Fibroblast of skin of left quadriceps (primary cell): ENCODE results near the gene C5orf15.
"Not testable (repeated sequence)": the region's sequence is repeated elsewhere in the genome, so short reads cannot be mapped to it uniquely, and the experiment has no call there.

Experiments
- DNase-seq, 2 experiments: peaks; one replicate each; pipeline ENCODE4 v3.0.0-alpha.2; 2013; ENCODE audit warnings: low read depth in 2 of 2

C5orf15 gene

GRCh38 chr5:133938039-133938821 is 30.2 kb downstream of the C5orf15 start:
- no peak for DNase-seq

DNA sequence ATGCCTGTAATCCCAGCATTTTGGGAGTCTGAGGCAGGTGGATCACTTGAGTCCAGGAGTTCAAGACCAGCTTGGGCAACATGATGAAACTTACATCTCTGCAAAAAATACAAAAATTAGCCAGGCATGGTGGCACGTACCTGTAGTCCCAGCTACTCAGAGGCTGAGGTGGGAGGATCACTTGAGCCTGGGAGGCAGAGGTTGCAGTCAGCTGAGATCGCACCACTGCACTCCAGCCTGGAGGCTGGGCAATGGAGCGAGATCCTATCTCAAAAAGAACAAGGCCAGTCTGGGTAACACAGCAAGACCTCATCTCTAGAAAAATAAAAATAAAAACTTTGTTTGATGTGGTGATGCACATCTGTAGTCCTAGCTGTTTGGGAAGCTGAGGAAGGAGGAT is 30.8 kb downstream of the C5orf15 start:
- not testable (repeated sequence) for DNase-seq

GRCh38 chr5:133936651-133937015 is 31.8 kb downstream of the C5orf15 start:
- no peak for DNase-seq

- not testable (repeated sequence) for DNase-seq
Measured at GRCh38 chr5:133935991-133936650, 32.3 kb downstream of the C5orf15 start.

DNA sequence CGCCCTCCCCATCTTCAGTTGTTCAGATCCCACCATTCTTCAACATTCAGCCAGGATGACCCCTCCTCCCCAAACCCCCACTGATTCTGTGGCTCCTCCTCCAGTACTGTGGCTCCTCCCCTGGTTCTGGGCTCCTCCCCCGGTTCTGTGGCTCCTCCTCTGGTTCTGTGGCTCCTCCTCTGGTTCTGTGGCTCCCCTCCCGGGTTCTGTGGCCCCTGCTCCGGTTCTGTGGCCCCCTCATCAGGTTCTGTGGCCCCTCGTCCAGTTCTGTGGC is 32.8 kb downstream of the C5orf15 start:
- DNase-seq = no peak

- DNase-seq = no peak
Measured at GRCh38 chr5:133934822-133935666, 33.4 kb downstream of the C5orf15 start.

GRCh38 chr5:133934311-133934710 is 34.1 kb downstream of the C5orf15 start:
- DNase-seq = no peak

- no peak for DNase-seq
Measured at GRCh38 chr5:133933670-133934295, 34.6 kb downstream of the C5orf15 start.

- no peak for DNase-seq
Measured at GRCh38 chr5:133933169-133933509, 35.3 kb downstream of the C5orf15 start.

- DNase-seq = no peak
Measured at GRCh38 chr5:133932441-133933168, 35.8 kb downstream of the C5orf15 start.

GRCh38 chr5:133931546-133931945 is 36.9 kb downstream of the C5orf15 start:
- DNase-seq = no peak

- no peak for DNase-seq
Measured at GRCh38 chr5:133930813-133931090, 37.7 kb downstream of the C5orf15 start.

DNA sequence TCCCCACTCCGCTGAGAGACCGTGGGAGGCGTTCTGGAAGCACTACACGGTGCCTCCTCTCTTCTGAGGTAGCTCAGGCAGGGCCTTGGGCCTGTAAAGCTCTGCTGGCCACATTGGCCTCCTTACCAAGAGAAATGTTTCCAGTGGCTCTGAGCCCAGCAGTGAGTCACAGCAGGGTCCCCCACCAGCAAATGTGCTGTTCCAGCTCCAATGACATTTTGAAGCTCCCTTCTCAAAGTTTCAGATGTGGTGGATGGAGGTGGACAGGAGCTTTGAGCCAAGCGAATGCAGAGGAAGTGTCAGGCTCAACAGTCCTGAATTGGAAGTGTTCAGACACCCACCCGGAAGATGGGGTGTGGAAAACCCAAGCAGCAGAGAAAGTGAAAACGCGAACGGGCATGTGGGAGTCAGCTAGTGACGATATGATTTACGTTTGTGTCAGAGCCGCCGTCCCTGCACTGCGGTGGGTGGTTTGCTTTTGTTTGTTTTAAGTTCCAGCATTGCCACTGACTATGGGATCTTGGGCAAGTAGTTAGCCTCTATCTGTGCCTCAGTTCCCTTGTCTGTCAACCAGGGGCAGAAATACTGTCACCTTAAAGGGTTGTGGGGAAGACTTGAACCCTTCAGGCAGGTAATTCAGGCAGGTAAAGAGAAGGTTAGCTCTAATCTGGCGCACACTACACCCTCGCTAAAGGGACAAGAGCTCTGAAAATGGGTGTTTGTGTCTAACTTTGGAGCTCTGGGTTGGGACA is 38.2 kb downstream of the C5orf15 start:
- DNase-seq = peak; percentile 11 to 17

- no peak for DNase-seq
Measured at GRCh38 chr5:133928587-133929393, 39.6 kb downstream of the C5orf15 start.

DNA sequence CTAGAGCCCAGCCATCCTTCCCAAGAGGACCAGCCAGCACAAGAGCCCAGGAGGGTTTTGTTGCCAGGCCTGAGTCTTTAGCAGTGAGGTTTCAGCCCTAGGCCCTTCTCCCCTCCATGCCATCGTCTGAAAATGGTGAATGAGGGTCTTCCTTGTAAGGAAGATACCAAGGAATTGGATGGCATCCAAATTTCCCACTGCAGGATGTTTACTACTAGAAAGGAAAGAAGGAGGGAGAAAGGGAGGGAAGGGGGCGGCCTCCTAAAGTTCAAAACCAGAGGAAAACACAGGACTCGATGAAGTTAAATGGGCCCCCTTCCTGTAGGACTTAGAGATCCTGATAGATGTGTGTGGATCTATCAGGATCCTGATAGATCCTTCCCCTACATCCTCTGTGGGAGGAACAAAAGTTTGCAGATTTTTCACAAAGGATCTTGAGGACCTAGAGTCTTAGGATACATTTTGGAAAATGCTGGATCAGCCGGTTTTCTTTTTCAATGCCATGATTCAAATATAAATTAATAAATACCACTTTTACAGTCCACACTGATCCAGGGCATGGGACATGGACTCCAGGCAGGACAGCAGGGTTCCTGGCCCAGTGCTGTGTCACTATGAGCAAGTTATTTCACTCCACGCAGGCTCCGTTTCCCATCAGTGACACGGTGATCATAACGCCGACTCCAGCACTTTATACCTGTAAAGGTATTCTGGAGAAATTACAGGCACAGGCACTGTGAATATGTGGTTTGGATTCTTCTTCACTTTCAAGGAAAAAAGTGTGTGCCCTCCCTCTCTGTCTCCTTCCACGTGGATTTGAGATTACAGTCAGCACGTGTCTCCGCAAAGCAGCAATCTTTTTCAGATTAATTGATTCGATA is 40.9 kb downstream of the C5orf15 start:
- DNase-seq = no peak

GRCh38 chr5:133926489-133927299 is 41.7 kb downstream of the C5orf15 start:
- no peak for DNase-seq

DNA sequence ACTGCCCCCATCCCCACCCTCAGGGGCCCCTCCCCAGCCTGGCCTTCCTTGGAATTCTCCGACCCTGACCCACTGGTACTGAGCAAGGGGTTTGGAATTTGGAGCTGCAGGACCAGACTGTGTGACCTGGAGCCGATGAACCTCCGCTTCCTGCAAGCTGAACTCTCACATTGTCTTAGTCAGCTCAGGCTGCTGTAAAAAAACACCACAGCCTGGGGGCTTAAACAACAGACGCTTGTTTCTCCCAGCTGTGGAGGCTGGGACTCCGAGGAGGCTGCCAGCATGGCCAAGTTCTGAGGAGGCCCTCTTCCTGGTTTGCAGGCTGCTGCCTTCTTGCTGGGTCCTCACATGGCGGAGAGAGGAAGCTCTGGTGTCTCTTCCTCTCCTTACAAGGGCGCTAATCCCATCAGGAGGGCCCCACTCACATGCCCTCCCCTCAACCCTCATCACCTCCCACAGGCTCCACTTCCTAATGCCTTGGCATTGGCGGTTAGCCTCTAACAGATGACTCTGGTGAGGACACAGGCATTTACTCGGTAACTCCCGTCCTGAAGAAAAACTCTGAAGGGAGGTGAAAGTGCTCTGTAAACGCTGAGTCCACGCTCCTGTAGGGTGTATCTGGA is 42.4 kb downstream of the C5orf15 start:
- no peak for DNase-seq

DNA sequence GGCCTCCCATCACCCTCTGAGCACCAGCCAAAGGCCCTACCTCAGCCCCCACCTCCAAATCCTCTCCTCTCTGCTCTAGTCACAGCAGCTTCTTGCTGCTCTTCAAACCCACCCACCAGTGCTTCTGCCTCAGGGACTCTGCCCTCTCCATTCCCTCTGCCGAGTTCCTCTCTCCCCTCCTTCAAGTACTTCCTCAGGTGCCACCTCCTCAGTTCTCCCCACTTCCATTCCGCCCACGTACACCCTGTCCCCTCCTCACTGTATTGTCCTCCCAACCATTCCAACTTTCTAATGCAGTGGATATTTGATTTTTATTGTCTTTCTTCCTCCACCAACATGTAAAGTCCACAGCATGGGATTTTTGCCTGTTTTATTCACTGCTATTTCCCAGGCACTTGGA is 43.2 kb downstream of the C5orf15 start:
- no peak for DNase-seq
